Activated T-helper 9 cell treated with anti-CD3 and anti-CD28 coated beads, Interleukin-2, amount 50 U/mL, for 16 hours (primary cell): ENCODE measurements around the gene CKM.

ENCODE experiments used
- DNase-seq: peaks from one replicate; pipeline ENCODE4 v3.0.0-alpha.2; 2020; ENCODE audit warnings: low read depth

Gene CKM

GRCh38 chr19:45322744-45323281 lies at the start of gene CKM:
CKM (minus strand) TSS chr19:45322875; CDS start chr19:45319713, 3,162 bp downstream.
- DNase-seq = no peak

DNA sequence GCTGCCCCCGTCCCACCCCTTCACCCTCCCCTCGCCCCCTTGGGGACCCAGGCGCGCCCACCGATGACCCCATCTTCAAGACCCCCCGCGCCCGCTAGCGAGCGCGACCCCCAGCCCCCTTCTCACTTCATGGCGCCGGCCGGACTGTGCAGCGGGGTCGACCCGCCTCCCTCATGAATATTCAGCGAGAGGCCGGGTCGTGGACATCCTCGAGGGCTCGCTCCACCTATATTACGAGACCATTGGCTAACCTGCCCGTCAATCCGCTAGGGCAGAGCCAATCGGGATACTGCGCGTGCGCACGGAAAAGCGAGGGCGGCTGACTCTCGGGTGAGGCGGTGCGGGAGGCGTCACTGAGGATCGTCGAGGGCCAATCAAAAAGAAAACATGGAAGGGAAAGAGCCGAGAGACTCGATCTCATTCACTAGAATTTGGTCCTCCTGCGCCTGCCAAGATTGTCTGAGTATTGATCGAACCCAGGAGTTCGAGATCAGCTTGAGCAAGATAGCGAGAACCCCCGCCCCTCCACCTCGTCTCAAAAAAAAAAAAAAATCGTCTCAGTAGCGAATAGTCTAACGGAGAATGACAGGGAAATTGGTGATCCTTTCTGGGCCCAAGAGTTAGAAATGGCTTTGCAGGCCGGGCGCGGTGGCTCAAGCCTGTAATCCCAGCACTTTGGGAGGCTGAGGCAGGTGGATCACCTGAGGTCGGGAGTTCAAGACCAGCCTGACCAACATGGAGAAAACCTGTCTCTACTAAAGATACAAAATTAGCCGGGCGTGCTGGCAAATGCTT lies 47.9 kb upstream of the CKM start, which contains the start of gene ERCC2:
Gene ERCC2, minus strand, starts transcription at position 164 of the 795 bp plus-strand sequence. Its CDS starts 33 bp downstream, at position 131.
- DNase-seq = peak; percentile 99

GRCh38 chr19:45368737-45369340 lies 46.2 kb upstream of the CKM start:
- DNase-seq = no peak

DNA sequence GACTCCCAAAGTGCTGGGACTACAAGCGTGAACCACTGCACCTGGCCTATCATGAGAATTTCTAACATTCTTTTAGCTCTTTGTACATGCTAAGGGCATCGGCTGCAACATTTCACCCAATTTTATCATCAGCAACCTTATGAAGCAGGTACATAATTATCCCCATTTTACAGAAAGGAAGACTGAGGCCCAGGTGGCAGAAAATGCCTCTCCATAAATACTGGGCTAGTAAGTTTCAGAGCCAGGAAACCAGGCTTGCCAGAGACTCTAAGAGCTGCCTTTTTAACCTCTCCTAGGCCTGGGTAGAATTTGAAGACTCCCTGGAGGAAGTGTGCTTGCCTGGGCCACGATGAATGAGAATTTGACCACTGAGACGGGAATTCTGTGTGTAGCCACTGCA lies 45.5 kb upstream of the CKM start:
- DNase-seq = no peak

DNA sequence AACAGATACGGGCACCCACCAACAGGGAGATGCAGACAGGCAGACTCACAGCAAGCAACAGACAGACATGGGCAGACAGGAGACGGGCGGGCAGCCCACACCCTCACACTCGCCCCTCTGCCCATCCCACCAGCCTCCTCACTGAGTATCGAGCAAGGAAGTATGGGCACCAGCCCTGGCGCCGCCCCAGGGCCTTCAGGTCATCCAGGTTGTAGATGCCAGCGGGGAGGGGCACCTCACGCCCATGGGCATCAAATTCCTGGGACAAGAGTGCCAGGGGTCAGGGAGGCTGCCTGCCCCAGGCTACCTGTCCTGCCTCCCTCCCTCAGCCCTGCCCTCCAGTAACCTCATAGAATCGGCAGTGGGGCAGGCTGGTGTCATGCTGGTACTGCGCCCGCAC lies 42.0 kb upstream of the CKM start:
- DNase-seq = no peak

GRCh38 chr19:45363861-45364459 lies 41.3 kb upstream of the CKM start:
- DNase-seq = no peak

GRCh38 chr19:45362291-45362690 lies 39.6 kb upstream of the CKM start:
- DNase-seq = no peak

DNA sequence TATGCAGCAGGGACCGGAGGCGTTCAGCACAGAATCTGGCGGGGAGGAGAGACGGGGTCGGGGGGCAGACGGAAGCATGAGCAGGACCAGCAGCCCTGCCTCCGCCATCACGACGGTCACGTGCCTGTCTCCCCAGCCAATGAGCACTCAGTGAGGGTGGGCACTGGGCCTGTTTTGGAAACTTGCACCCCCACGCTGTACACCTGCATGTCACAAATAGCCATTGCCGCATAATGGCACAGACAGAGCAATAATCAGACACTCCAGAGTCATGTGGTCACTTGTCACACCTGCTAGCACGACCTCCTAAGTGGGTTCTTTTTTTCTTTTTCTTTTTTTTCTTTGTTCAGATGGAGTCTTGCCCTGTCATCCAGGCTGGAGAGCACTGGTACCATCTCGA lies 38.9 kb upstream of the CKM start:
- DNase-seq = no peak

DNA sequence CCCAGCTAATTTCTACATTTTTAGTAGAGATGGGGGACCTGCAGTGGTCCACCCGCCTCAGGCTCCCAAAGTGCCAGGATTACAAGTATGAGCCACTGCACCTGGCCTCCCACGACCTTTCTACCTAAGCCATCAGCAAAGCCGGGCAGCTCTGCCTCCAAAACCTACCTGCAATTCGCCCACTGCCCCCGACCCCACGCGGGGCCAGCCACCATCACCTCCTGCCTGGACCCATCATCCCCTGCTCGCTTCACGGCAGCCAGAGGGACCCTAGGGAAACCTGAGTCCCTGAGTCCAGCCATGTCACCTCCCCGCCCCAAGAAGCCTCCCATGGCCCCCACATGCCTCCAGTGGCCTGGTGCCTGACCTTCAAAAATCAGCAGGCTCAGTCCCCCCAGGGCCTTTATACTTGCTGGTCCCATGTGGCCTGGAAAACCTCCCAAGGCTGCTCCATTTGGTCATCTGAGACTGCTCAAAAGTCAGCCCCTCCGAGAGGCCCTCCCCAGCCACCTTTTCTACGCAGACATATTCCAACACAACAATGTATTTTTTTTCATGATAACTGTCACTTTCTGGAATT lies 35.6 kb upstream of the CKM start:
- no peak for DNase-seq

- no peak for DNase-seq
These were observed 34.7 kb upstream of the CKM start for GRCh38 chr19:45357445-45357783.

GRCh38 chr19:45356760-45357444 lies 34.2 kb upstream of the CKM start:
- no peak for DNase-seq

- DNase-seq = no peak
These were observed 33.2 kb upstream of the CKM start for GRCh38 chr19:45355910-45356309.

- DNase-seq = no peak
These were observed 32.7 kb upstream of the CKM start for GRCh38 chr19:45355402-45355801.

GRCh38 chr19:45354241-45354842 lies 31.7 kb upstream of the CKM start:
- no peak for DNase-seq

DNA sequence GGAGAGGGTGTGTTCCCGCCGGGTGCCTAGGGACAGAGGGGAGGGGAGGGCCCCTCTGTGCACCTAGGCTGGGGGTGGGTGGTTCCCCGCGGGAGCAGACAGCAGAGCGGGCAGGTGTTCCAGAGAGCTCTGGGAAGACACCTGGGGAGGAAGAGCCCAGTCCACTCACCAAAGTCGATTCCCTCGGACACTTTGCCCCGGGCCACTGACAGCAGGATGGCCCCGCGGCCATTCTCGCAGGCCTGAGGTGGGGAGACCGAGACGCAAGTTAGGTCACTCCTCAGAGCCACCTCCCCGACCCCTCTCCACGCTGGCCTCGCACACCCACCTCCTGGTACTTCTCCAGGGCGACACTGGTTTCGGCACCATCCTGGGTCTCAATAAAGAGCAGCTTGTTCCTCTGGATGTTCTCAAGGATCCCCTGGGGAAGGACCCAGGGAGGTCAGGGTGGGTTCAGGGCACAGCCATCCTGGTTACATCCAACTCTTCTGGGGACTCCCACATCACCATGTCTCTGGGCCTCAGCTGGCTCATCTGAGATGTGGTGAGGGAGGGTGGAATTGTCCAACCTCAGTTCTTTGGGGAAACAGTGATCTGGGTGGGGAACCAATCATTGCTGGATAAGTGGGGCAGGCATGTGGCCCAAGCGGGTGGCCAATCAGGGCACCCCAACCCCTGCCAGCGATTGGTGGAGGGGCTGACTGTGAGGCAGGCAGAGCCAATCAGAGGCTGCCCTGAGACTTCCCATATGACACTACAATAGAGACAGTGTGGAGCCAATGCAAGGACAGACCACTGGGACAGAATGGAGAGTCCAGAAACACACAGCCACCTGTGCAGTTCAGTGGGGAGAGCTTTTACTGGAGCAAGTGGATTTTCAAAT lies 30.5 kb upstream of the CKM start:
- no peak for DNase-seq

DNA sequence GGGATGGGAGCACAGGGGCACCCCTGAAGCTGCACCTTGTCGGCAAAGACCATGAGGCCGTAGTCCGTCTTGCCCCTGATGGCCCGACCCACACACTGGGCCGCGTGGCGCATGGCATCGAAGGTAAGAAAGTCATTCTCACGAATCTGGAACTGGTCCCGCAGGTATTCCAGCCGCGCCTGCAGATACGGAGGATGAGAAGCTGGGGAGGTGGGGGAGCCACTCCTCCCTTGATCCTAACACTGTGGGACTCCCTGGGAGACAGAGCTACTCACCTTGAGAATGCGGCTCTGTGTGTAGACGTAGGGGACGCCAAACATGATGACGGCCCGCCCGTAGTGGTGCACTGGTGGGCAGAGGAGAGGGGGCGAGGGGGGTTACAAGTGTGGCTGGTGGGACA lies 29.8 kb upstream of the CKM start:
- DNase-seq = no peak

DNA sequence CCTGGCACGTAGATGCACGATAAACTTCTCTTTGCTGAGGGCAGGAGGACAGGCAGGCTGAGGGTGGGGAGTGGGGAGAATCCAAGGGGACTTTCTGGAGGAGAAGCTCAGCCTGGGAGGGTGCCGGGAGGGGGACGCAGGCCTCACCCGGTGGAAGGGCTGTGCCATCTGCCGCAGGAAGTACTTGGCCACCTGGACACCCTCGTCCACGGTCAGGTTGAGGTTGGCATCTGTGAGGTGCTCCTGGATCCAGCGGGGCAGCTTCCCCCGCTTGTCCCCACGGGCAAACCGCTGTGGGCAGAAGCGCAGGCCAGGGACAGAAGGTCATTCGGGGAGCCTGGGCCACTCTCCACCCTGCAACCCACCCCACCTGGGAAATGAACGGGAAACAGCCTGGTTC lies 29.4 kb upstream of the CKM start:
- no peak for DNase-seq

- DNase-seq = no peak
These were observed 28.8 kb upstream of the CKM start for GRCh38 chr19:45351401-45351952.

- DNase-seq = no peak
These were observed 27.9 kb upstream of the CKM start for GRCh38 chr19:45350477-45351058.

DNA sequence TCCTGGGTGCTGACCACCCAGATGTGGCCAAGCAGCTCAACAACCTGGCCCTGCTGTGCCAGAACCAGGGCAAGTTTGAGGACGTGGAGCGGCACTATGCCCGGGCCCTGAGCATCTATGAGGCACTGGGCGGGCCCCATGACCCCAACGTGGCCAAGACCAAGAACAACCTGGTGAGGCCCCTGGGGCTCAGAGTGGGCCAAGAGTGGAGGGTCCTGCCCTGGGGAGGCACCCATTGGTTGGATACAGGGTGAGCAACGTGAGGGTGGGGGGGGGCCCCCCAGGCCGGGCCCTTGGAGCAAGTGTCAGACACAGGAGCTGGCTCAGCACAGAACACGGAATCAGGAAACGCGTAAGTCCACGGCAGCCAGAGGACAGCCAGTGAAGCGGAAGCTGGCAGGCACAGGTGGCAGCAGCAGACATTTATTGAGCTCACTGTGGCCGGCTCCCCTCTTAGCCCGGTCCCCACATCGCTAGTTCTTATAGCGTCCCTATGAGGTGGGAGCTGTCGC lies 26.8 kb upstream of the CKM start:
- no peak for DNase-seq
